ENCODE data around the gene SATB1. TPM values are rescaled to one million over a fixed set of nuclear protein-coding genes. Genes with fewer than 3 reads are reported as not detected.

The SATB1 gene
- total and polyA plus RNA-seq, 2 experiments from 2014 or later = 17.4 to 28.9 TPM

DNA sequence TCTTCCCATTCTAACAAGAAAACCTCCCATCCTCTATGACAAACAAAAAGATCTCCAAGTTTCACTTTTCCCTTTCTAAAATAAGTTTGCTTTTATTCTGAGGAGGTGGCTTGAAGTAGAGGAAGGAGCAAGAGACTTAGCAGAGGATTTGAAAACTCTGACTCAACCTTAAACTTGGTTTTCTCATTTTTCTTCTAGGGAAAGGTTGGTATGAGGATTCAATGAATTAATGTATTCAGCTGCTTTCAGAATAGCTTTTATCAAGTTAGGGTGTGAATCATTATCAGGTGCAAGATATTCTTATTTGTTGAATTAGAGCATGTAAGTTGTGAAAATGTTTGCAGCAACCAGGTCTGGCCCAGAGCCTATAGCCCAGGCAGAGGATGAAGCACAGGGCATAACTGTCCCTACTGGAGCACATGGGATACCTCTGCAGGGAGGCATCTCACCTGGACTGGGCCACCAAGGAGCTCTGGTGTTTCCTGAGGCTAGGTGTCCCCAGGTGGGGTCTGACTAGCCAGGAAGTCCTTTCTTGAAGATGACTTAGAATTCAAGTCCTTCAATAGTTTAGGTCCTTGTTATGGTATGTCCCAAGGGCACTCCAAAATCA lies 42.3 kb downstream of the SATB1 start:
- H3K9me2 ChIP-seq (ENCODE audit: insufficient read depth) = no peaks in the 10 kb centered on the region
- ATAC-seq = peak; percentile 48

More for the DNA sequence above, 42.3 kb downstream of the SATB1 start:
- no peak for TF ChIP-seq POLR2AphosphoS5 (IDR thresholded peaks at IDR 0.05; ENCODE audit: low read depth)
- TF ChIP-seq CREB1 (CRISPR knock-in tag; IDR thresholded peaks at IDR 0.05; ENCODE audit: low read depth) = no peak
- TF ChIP-seq, protein P1, sequence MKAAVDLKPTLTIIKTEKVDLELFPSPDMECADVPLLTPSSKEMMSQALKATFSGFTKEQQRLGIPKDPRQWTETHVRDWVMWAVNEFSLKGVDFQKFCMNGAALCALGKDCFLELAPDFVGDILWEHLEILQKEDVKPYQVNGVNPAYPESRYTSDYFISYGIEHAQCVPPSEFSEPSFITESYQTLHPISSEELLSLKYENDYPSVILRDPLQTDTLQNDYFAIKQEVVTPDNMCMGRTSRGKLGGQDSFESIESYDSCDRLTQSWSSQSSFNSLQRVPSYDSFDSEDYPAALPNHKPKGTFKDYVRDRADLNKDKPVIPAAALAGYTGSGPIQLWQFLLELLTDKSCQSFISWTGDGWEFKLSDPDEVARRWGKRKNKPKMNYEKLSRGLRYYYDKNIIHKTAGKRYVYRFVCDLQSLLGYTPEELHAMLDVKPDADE (IDR thresholded peaks at IDR 0.05) = no peak
- TF ChIP-seq REST (IDR thresholded peaks at IDR 0.05; ENCODE audit: unreplicated experiment) = no peak
- no peak for TF ChIP-seq JUNB (IDR thresholded peaks at IDR 0.05; ENCODE audit: unreplicated experiment)
- no peak for TF ChIP-seq NANOG (IDR thresholded peaks at IDR 0.05; ENCODE audit: borderline replicate concordance)
- no peak for TF ChIP-seq EZH2phosphoT487 (IDR thresholded peaks at IDR 0.05; ENCODE audit: unreplicated experiment)
- TF ChIP-seq, protein P2, sequence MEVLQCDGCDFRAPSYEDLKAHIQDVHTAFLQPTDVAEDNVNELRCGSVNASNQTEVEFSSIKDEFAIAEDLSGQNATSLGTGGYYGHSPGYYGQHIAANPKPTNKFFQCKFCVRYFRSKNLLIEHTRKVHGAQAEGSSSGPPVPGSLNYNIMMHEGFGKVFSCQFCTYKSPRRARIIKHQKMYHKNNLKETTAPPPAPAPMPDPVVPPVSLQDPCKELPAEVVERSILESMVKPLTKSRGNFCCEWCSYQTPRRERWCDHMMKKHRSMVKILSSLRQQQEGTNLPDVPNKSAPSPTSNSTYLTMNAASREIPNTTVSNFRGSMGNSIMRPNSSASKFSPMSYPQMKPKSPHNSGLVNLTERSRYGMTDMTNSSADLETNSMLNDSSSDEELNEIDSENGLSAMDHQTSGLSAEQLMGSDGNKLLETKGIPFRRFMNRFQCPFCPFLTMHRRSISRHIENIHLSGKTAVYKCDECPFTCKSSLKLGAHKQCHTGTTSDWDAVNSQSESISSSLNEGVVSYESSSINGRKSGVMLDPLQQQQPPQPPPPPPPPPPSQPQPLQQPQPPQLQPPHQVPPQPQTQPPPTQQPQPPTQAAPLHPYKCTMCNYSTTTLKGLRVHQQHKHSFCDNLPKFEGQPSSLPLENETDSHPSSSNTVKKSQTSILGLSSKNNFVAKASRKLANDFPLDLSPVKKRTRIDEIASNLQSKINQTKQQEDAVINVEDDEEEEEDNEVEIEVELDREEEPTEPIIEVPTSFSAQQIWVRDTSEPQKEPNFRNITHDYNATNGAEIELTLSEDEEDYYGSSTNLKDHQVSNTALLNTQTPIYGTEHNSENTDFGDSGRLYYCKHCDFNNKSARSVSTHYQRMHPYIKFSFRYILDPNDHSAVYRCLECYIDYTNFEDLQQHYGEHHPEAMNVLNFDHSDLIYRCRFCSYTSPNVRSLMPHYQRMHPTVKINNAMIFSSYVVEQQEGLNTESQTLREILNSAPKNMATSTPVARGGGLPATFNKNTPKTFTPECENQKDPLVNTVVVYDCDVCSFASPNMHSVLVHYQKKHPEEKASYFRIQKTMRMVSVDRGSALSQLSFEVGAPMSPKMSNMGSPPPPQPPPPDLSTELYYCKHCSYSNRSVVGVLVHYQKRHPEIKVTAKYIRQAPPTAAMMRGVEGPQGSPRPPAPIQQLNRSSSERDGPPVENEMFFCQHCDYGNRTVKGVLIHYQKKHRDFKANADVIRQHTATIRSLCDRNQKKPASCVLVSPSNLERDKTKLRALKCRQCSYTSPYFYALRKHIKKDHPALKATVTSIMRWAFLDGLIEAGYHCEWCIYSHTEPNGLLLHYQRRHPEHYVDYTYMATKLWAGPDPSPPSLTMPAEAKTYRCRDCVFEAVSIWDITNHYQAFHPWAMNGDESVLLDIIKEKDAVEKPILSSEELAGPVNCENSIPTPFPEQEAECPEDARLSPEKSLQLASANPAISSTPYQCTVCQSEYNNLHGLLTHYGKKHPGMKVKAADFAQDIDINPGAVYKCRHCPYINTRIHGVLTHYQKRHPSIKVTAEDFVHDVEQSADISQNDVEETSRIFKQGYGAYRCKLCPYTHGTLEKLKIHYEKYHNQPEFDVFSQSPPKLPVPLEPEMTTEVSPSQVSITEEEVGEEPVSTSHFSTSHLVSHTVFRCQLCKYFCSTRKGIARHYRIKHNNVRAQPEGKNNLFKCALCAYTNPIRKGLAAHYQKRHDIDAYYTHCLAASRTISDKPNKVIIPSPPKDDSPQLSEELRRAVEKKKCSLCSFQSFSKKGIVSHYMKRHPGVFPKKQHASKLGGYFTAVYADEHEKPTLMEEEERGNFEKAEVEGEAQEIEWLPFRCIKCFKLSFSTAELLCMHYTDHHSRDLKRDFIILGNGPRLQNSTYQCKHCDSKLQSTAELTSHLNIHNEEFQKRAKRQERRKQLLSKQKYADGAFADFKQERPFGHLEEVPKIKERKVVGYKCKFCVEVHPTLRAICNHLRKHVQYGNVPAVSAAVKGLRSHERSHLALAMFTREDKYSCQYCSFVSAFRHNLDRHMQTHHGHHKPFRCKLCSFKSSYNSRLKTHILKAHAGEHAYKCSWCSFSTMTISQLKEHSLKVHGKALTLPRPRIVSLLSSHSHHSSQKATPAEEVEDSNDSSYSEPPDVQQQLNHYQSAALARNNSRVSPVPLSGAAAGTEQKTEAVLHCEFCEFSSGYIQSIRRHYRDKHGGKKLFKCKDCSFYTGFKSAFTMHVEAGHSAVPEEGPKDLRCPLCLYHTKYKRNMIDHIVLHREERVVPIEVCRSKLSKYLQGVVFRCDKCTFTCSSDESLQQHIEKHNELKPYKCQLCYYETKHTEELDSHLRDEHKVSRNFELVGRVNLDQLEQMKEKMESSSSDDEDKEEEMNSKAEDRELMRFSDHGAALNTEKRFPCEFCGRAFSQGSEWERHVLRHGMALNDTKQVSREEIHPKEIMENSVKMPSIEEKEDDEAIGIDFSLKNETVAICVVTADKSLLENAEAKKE (CRISPR knock-in tag; IDR thresholded peaks at IDR 0.05) = no peak
- no peak for TF ChIP-seq ZNF331 (CRISPR knock-in tag; IDR thresholded peaks at IDR 0.05; ENCODE audit: low read depth)
- no peak for TF ChIP-seq ZNF114 (CRISPR knock-in tag; IDR thresholded peaks at IDR 0.05)
- TF ChIP-seq EZH2 (IDR thresholded peaks at IDR 0.05; ENCODE audit: low read depth, unreplicated experiment) = no peak
- TF ChIP-seq STAT1 (IDR thresholded peaks at IDR 0.05; ENCODE audit: unreplicated experiment) = no peak
- Histone ChIP-seq H3K27me3 (ENCODE audit: insufficient read depth) (no peaks in the 10 kb centered on the region), H3F3A (replicated peaks; ENCODE audit: low read depth) (no peaks in the 10 kb centered on the region), H3K79me2 (replicated peaks; ENCODE audit: insufficient read depth) (no peaks in the 10 kb centered on the region), H3K4me1 (ENCODE audit: insufficient read depth) (peaks cover 41% of the 10 kb centered on the region), H4K20me1 (replicated peaks; ENCODE audit: insufficient read depth) (no peaks in the 10 kb centered on the region), H3K4me3 (no peak overlapping the region), H2AFZ (no peak overlapping the region), H3K27ac (ENCODE audit: low read depth) (no peak overlapping the region), H3K4me2 (no peak overlapping the region), H3K36me3 (ENCODE audit: insufficient read depth) (no peaks in the 10 kb centered on the region)
- Mint-ChIP-seq H3K9me3 (no peaks in the 10 kb centered on the region), H3K4me1 (peaks cover 27% of the 10 kb centered on the region), H3K27me3 (ENCODE audit: insufficient read depth, low read depth, poor library complexity) (no peaks in the 10 kb centered on the region), H3K4me3 (no peak overlapping the region), H3K27ac (no peak overlapping the region), H3K36me3 (ENCODE audit: low read depth) (peaks cover 9% of the 10 kb centered on the region; the same call in 2 of the 3 replicates)
- peak; percentile 17 for DNase-seq (ENCODE audit: low spot score)
